ENCODE results near the gene WDR54. TPM values are rescaled to one million over a fixed set of nuclear protein-coding genes. Genes with fewer than 3 reads are reported as not detected.

The WDR54 gene
- total and polyA plus RNA-seq, 10 of the 15 experiments (the other 5 are each of a cell fraction or from before 2014, with no cell fraction given), result 38.2 to 116 (median 89.1) TPM

DNA sequence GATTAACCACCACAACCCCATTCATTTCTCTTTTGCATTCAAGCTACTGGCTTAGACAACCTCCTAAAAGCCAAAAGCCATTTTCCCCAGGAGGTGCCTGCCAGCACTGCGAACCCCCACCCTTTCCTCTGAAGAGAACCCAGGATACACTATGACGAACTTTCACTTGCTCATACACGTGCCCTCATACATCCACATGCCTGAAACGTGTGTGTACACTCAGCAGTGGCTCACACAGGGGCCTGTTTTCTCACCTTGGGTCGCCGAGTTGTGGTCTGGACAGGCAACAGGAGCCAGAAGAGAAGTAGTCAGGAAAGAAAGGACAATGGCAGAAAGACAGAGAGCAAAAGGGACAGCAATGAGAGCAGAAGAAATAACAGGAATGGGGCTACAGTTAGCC, 48.9 kb upstream of the WDR54 start (continued):
- TF ChIP-seq, protein P1, sequence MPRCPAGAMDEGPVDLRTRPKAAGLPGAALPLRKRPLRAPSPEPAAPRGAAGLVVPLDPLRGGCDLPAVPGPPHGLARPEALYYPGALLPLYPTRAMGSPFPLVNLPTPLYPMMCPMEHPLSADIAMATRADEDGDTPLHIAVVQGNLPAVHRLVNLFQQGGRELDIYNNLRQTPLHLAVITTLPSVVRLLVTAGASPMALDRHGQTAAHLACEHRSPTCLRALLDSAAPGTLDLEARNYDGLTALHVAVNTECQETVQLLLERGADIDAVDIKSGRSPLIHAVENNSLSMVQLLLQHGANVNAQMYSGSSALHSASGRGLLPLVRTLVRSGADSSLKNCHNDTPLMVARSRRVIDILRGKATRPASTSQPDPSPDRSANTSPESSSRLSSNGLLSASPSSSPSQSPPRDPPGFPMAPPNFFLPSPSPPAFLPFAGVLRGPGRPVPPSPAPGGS (IDR thresholded peaks at IDR 0.05; ENCODE audit: borderline replicate concordance, insufficient read depth, low read depth, low read length, poor library complexity, severe bottlenecking), result no peak
- TF ChIP-seq IRF4 (IDR thresholded peaks at IDR 0.05; ENCODE audit: low read depth, low read length) (no peak), RB1 (IDR thresholded peaks at IDR 0.05; ENCODE audit: borderline replicate concordance) (no peak), RUNX3 (IDR thresholded peaks at IDR 0.05; ENCODE audit: low read length) (no peak), MEF2B (IDR thresholded peaks at IDR 0.05; ENCODE audit: partially characterized antibody, poor library complexity, severe bottlenecking) (no peak)

DNA sequence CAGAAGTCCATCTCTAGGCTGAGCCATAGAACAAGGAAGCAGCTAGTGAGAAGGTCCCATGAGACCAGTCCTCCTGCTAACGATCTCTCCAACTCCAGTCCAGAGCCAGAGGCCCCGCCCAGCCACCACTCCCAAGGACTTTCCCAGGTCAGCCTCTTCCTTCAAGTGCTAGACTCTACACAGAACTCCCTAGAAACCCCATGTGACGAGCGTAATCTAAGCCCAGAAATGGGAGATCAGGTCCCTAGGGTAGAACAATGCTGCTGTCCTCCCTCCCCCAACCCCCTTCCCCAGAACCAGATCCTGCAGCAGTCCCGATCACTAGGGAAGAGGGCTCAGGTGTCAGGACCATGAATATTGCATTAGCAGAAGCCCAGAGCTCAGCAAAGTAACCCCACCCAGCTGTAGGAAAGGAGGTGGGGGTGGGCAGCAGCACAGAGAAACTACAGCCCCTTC, 48.3 kb upstream of the WDR54 start:
- Histone ChIP-seq H3K4me1 (ENCODE audit: control insufficient read depth, insufficient read depth, low read length) (no peaks in the 10 kb centered on the region), H3K27me3 (replicated peaks in 1 of 2; ENCODE audit: control insufficient read depth in 2 of 2, insufficient read depth in 2 of 2, low read length in 1 of 2) (no peaks in the 10 kb centered on the region), H3K9ac (ENCODE audit: control insufficient read depth, insufficient read depth, low read length) (no peak overlapping the region), H3K79me2 (ENCODE audit: control insufficient read depth, insufficient read depth, low read length) (no peaks in the 10 kb centered on the region), H3K4me2 (ENCODE audit: control insufficient read depth, insufficient read depth) (no peak overlapping the region), H3K27ac (ENCODE audit: control insufficient read depth, insufficient read depth) (no peak overlapping the region), H2AFZ (ENCODE audit: control insufficient read depth, low read depth, low read length) (no peak overlapping the region), H3K36me3 (ENCODE audit: control insufficient read depth in 2 of 2, insufficient read depth in 2 of 2, low read length in 1 of 2) (peaks cover 24% of the 10 kb centered on the region in 2 experiments; a peak in 3 of 4 replicates), H3K9me3 (replicated peaks; ENCODE audit: control insufficient read depth, insufficient read depth, low read length) (no peaks in the 10 kb centered on the region), H3K4me3 (no peak overlapping the region), H4K20me1 (ENCODE audit: control insufficient read depth, insufficient read depth) (no peaks in the 10 kb centered on the region)
- ChIA-PET SMC1A (ENCODE audit: uncharacterized antibody, unreplicated experiment) (no interaction called here), RAD21 (ENCODE audit: unreplicated experiment) (no interaction called here), POLR2A (no interaction called here), CTCF (no interaction called here)
- BruUV-seq (replicated peaks), result no TSS peak
- TF ChIP-seq NRF1 (conservative IDR thresholded peaks at IDR 0.05; ENCODE audit: low read depth, low read length), result no peak
- no peak for TF ChIP-seq GABPA (IDR thresholded peaks at IDR 0.05; ENCODE audit: low read depth)
- TF ChIP-seq RBBP5 (conservative IDR thresholded peaks at IDR 0.05), result no peak
- TF ChIP-seq, protein P2, sequence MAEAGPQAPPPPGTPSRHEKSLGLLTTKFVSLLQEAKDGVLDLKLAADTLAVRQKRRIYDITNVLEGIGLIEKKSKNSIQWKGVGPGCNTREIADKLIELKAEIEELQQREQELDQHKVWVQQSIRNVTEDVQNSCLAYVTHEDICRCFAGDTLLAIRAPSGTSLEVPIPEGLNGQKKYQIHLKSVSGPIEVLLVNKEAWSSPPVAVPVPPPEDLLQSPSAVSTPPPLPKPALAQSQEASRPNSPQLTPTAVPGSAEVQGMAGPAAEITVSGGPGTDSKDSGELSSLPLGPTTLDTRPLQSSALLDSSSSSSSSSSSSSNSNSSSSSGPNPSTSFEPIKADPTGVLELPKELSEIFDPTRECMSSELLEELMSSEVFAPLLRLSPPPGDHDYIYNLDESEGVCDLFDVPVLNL (IDR thresholded peaks at IDR 0.05; ENCODE audit: low read depth, low read length), result no peak
- no peak for TF ChIP-seq KDM1A (IDR thresholded peaks at IDR 0.05; ENCODE audit: borderline replicate concordance)
- TF ChIP-seq POU2F2 (IDR thresholded peaks at IDR 0.05; ENCODE audit: borderline replicate concordance, low read depth, low read length), result no peak
- TF ChIP-seq ZNF622 (IDR thresholded peaks at IDR 0.05), result no peak
- TF ChIP-seq, protein P3, sequence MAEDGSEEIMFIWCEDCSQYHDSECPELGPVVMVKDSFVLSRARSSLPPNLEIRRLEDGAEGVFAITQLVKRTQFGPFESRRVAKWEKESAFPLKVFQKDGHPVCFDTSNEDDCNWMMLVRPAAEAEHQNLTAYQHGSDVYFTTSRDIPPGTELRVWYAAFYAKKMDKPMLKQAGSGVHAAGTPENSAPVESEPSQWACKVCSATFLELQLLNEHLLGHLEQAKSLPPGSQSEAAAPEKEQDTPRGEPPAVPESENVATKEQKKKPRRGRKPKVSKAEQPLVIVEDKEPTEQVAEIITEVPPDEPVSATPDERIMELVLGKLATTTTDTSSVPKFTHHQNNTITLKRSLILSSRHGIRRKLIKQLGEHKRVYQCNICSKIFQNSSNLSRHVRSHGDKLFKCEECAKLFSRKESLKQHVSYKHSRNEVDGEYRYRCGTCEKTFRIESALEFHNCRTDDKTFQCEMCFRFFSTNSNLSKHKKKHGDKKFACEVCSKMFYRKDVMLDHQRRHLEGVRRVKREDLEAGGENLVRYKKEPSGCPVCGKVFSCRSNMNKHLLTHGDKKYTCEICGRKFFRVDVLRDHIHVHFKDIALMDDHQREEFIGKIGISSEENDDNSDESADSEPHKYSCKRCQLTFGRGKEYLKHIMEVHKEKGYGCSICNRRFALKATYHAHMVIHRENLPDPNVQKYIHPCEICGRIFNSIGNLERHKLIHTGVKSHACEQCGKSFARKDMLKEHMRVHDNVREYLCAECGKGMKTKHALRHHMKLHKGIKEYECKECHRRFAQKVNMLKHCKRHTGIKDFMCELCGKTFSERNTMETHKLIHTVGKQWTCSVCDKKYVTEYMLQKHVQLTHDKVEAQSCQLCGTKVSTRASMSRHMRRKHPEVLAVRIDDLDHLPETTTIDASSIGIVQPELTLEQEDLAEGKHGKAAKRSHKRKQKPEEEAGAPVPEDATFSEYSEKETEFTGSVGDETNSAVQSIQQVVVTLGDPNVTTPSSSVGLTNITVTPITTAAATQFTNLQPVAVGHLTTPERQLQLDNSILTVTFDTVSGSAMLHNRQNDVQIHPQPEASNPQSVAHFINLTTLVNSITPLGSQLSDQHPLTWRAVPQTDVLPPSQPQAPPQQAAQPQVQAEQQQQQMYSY (CRISPR knock-in tag; IDR thresholded peaks at IDR 0.05), result no peak
- WGBS (ENCODE audit: insufficient coverage, insufficient replicate concordance, low lambda C conversion rate, missing lambda C conversion rate), result 94% methylated on average over 5 of the region's 5 CpGs
- FAIRE-seq (no peak), ATAC-seq (no peak), DNase-seq (ENCODE audit: low read depth, low spot score) (no peak)
- in situ Hi-C loops (cut with MboI) (no loop called here), intact Hi-C loops (cut with micrococcal nuclease; ENCODE audit: unreplicated experiment) (no loop called here)

Measured in GM12878 (cell line).